PC-3 (cell line): ENCODE data around the gene SETD1A. TPM values are rescaled to one million over a fixed set of nuclear protein-coding genes. Genes with fewer than 3 reads are reported as not detected.

ENCODE experiments used
- ATAC-seq: fragments of 200-7000 bp; cut with Tn5 transposase; 2 replicates; pipeline ENCODE4 v1.9.1; 2020; ENCODE audit warnings: mild to moderate bottlenecking, moderate library complexity
- BruUV-seq: library from RNA; stranded (reverse); fragments of 400-500 nt; replicated peaks from 2 replicates; lab custom pipeline; 2021; lab: Mats Ljungman, UMichigan
- CTCF ChIA-PET: fragments of 300-600 bp; sonication (Branson Sonifier 250); formaldehyde crosslinking; loops from one replicate; lab custom pipeline; 2022; ENCODE audit warnings: antibody characterized with exemption; lab: Charles Lee
- POLR2A ChIA-PET: fragments of 300-600 bp; sonication (Branson Sonifier 250); formaldehyde crosslinking; loops from one replicate; lab custom pipeline; 2022; ENCODE audit warnings: antibody characterized with exemption; ENCODE audit not compliant: unreplicated experiment; lab: Charles Lee
- DNase-seq: peaks from one replicate; pipeline ENCODE4 v3.0.0-alpha.2; 2015
- H2AFZ ChIP-seq: fragments of 300-600 bp; sonication (generic); 2 replicates; pipeline ENCODE4 v1.6.0; 2016; ENCODE audit warnings: antibody characterized with exemption, low read length
- H3F3A ChIP-seq: fragments of 300-600 bp; sonication (generic); one replicate; pipeline ENCODE4 v1.6.0; 2017; ENCODE audit warnings: antibody characterized with exemption, low read length, control low read depth, mild to moderate bottlenecking; ENCODE audit not compliant: unreplicated experiment
- H3K27ac ChIP-seq: fragments of 300-600 bp; sonication (generic); 2 replicates; pipeline ENCODE4 v1.5.1; 2016; ENCODE audit warnings: mild to moderate bottlenecking, low read length
- H3K27me3 ChIP-seq: fragments of 300-600 bp; sonication (generic); 2 replicates; pipeline ENCODE4 v1.6.1; 2016; ENCODE audit warnings: low read length, mixed read lengths
- H3K36me3 ChIP-seq: fragments of 300-600 bp; sonication (generic); 2 replicates; pipeline ENCODE4 v1.6.1; 2016; ENCODE audit warnings: low read depth, mixed run types, low read length, mixed read lengths
- H3K4me1 ChIP-seq: fragments of 300-600 bp; sonication (generic); 2 replicates; pipeline ENCODE4 v1.5.1; 2016; ENCODE audit warnings: low read length; ENCODE audit not compliant: insufficient read depth
- H3K4me2 ChIP-seq: fragments of 300-600 bp; sonication (generic); 2 replicates; pipeline ENCODE4 v1.6.0; 2016; ENCODE audit warnings: low read length
- H3K4me3 ChIP-seq: fragments of 300-600 bp; sonication (generic); 2 replicates; pipeline ENCODE4 v1.5.1; 2016; ENCODE audit warnings: mild to moderate bottlenecking, low read length, mixed read lengths
- H3K79me2 ChIP-seq: fragments of 300-600 bp; sonication (generic); 2 replicates; pipeline ENCODE4 v1.6.1; 2017; ENCODE audit warnings: low read length, mixed read lengths
- H3K9ac ChIP-seq: fragments of 300-600 bp; sonication (generic); 2 replicates; pipeline ENCODE4 v1.6.0; 2016; ENCODE audit warnings: mild to moderate bottlenecking, low read length
- H3K9me2 ChIP-seq: fragments of 300-600 bp; sonication (generic); replicated peaks from 2 replicates; pipeline ENCODE4 v1.6.1; 2016; ENCODE audit warnings: mixed run types, low read length, mixed read lengths
- H3K9me3 ChIP-seq: fragments of 300-600 bp; sonication (generic); 2 replicates; pipeline ENCODE4 v1.6.1; 2016; ENCODE audit warnings: low read length, mixed read lengths
- H4K20me1 ChIP-seq: fragments of 300-600 bp; sonication (generic); 2 replicates; pipeline ENCODE4 v1.6.1; 2016; ENCODE audit warnings: low read length, mixed read lengths
- CTCF ChIP-seq: fragments of 300-600 bp; sonication (generic); conservative IDR thresholded peaks from 2 replicates; pipeline ENCODE4 v1.5.1; 2017; ENCODE audit warnings: antibody characterized with exemption, low read depth, mild to moderate bottlenecking, low read length
- EZH2 ChIP-seq: fragments of 300-600 bp; sonication (generic); IDR thresholded peaks from one replicate; pipeline ENCODE4 v1.6.1; 2017; ENCODE audit warnings: antibody characterized with exemption, mild to moderate bottlenecking, low read length; ENCODE audit not compliant: unreplicated experiment
- EZH2phosphoT487 ChIP-seq: fragments of 300-600 bp; sonication (generic); IDR thresholded peaks from 2 replicates; pipeline ENCODE4 v1.6.1; 2018; ENCODE audit warnings: mild to moderate bottlenecking, antibody characterized with exemption, low read length, borderline replicate concordance
- intact Hi-C: fragments of 100-400 bp; cut with micrococcal nuclease; formaldehyde crosslinking; loops from 2 replicates; pipeline ENCODE4 v1.9.0; 2023
- total RNA-seq: library from RNA; depleted of rRNA; stranded (reverse); fragments of >200 nt; gene quantifications from 2 replicates; pipeline ENCODE4 v1.2.3, GENCODE V29; 2014

The SETD1A gene
- total RNA-seq, 1 experiment from 2014 or later, result 7.9 TPM

- intact Hi-C loops, result no loop called here
- CTCF ChIA-PET, result no interaction called here
- H4K20me1 ChIP-seq, result no peaks in the 10 kb centered on the region
Observed at GRCh38 chr16:30925632-30925987, 31.9 kb upstream of the SETD1A start.

GRCh38 chr16:30925995-30926811 is 31.4 kb upstream of the SETD1A start:
- no peaks in the 10 kb centered on the region for H3K9me3 ChIP-seq
- no peaks in the 10 kb centered on the region for H3K27me3 ChIP-seq
- no peaks in the 10 kb centered on the region; the same call in 1 of the 2 replicates for H3K36me3 ChIP-seq
- H4K20me1 ChIP-seq, result no peaks in the 10 kb centered on the region
- BruUV-seq, result no TSS peak
- H3K4me3 ChIP-seq, result no peak overlapping the region
- H3K9me2 ChIP-seq, result no peaks in the 10 kb centered on the region
- H3K79me2 ChIP-seq, result peaks cover 6% of the 10 kb centered on the region
- ATAC-seq, result no peak
- H3K27ac ChIP-seq, result no peak overlapping the region
- no peak for DNase-seq
- no peak overlapping the region for H3K4me2 ChIP-seq
- intact Hi-C loops, result no loop called here
- TF ChIP-seq EZH2 (no peak), CTCF (no peak), EZH2phosphoT487 (no peak)
- ChIA-PET CTCF (no interaction called here), POLR2A (interaction anchor here (0.6 kb wide), 1 partner anchor 178 kb away, joined by 6 read pairs; the partner anchor contains the start of gene PHKG2)
- H3K4me1 ChIP-seq, result peaks cover 7% of the 10 kb centered on the region
- no peak overlapping the region for H2AFZ ChIP-seq
- H3K9ac ChIP-seq, result no peak overlapping the region
- no peaks in the 10 kb centered on the region for H3F3A ChIP-seq

More at GRCh38 chr16:30925632-30925987, 31.9 kb upstream of the SETD1A start:
- no peak overlapping the region for H2AFZ ChIP-seq
- DNase-seq (no peak), ATAC-seq (no peak)
- H3K36me3 ChIP-seq, result no peaks in the 10 kb centered on the region; the same call in 1 of the 2 replicates
- BruUV-seq, result no TSS peak
- POLR2A ChIA-PET, result interaction anchor here (0.6 kb wide), 1 partner anchor 177 kb away, joined by 6 read pairs; the partner anchor contains the start of gene PHKG2
- no peaks in the 10 kb centered on the region for H3K9me2 ChIP-seq
- H3K27ac ChIP-seq, result no peak overlapping the region
- no peak overlapping the region for H3K9ac ChIP-seq
- H3K9me3 ChIP-seq, result no peaks in the 10 kb centered on the region
- peaks cover 6% of the 10 kb centered on the region for H3K79me2 ChIP-seq
- peaks cover 7% of the 10 kb centered on the region for H3K4me1 ChIP-seq
- no peak overlapping the region for H3K4me3 ChIP-seq
- H3K27me3 ChIP-seq, result no peaks in the 10 kb centered on the region
- H3F3A ChIP-seq, result no peaks in the 10 kb centered on the region
- H3K4me2 ChIP-seq, result no peak overlapping the region
- TF ChIP-seq EZH2 (no peak), CTCF (no peak), EZH2phosphoT487 (no peak)
